Middle frontal gyrus (tissue), 1 donor: ENCODE data around the gene ARHGAP12.
"Not testable (repeated sequence)": the region's sequence is repeated elsewhere in the genome, so short reads cannot be mapped to it uniquely, and the experiment has no call there.

ENCODE experiments used
- DNase-seq: peaks from one replicate; pipeline ENCODE4 v3.0.0-alpha.2; 2015; ENCODE audit warnings: low spot score; ENCODE audit errors: extremely low spot score

Gene ARHGAP12, protein sequence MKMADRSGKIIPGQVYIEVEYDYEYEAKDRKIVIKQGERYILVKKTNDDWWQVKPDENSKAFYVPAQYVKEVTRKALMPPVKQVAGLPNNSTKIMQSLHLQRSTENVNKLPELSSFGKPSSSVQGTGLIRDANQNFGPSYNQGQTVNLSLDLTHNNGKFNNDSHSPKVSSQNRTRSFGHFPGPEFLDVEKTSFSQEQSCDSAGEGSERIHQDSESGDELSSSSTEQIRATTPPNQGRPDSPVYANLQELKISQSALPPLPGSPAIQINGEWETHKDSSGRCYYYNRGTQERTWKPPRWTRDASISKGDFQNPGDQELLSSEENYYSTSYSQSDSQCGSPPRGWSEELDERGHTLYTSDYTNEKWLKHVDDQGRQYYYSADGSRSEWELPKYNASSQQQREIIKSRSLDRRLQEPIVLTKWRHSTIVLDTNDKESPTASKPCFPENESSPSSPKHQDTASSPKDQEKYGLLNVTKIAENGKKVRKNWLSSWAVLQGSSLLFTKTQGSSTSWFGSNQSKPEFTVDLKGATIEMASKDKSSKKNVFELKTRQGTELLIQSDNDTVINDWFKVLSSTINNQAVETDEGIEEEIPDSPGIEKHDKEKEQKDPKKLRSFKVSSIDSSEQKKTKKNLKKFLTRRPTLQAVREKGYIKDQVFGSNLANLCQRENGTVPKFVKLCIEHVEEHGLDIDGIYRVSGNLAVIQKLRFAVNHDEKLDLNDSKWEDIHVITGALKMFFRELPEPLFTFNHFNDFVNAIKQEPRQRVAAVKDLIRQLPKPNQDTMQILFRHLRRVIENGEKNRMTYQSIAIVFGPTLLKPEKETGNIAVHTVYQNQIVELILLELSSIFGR

DNA sequence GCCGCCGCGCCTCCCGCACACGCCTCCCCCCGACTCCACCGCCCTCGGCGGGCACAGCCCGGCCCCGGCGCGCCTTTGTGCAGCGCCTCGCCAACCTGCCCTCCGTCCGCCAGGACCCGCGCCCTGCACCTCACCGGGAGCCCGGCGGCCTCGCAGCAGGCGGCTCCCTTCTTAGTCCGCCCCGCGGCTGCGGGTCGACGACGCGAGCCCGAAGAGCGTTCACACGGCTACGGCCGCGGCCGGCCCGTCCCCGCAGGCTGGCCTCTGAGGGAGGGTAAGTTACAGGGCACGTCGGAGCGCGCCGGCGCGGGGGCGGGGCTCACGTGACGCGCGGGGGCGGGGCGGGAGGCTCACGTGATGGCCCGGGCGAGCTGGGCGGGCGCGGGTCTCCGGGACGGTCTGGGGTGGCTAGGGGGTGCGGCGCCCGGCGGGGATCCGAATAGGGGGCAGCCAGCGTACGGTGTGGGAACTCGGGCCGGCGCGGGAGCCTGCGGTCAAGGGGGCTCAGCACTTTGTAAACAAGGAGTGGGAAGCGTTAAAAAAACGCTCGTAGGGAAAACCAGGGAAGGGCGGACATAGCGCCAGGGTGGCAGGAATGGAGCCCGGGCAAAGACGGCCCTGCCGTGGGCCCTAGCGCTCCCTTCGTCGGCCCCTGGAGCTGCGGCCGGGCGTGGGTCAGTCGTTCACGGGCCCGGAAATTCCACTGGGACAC lies at the start of gene ARHGAP12:
ARHGAP12 (minus strand) TSS at position 283 of the 712 bp plus-strand sequence. CDS start 19,976 bp downstream, outside the sequence.
- peak; percentile 36 for DNase-seq

DNA sequence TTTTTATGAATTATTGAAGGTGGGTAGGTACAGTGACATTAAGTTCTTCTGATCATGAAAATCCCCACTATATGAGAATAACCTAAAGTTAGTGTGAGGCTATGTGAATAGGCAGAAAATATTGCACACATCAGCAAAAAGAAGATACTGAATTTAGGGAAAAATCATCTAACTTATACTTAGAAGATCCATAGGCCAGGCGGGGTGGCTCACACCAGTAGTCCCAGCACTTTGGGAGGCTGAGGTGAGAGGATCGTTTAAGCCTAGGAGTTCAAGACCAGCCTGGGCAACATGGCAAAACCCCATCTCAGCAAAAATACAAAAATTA lies 49.5 kb upstream of the ARHGAP12 start:
- no peak for DNase-seq

DNA sequence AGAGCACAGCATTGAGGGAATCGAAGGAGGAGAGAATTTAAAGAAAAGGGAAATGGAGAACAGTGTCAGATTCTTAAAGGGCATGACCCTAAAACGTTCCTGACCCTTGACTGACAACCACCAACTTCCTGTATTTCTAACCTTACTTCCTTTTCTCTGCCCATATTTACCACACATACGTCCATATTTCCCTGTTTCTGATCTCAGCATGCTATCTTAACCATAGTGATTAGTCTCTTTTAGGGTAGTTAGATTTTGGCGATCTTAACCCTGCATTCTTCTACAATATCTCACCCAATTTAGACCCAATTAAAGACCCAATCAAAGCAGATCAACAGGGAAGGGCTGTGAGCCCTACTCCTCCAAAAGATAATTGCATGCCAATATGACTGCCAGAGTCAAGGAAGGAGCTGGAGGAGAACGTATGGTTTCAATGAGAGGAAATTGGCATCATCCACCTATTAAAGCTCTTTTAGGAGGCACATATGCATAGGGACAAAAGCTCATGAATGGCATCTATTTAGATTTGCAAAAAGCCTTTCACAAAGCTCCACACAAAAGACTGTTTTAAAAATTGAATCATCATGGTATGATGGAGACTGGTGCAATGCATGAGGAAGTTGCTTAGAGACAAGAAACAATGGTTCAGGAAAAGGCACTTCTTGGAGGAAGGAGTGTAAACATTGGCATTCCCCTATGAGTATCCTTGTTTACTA lies 49.0 kb upstream of the ARHGAP12 start:
- peak; percentile 7 for DNase-seq

DNA sequence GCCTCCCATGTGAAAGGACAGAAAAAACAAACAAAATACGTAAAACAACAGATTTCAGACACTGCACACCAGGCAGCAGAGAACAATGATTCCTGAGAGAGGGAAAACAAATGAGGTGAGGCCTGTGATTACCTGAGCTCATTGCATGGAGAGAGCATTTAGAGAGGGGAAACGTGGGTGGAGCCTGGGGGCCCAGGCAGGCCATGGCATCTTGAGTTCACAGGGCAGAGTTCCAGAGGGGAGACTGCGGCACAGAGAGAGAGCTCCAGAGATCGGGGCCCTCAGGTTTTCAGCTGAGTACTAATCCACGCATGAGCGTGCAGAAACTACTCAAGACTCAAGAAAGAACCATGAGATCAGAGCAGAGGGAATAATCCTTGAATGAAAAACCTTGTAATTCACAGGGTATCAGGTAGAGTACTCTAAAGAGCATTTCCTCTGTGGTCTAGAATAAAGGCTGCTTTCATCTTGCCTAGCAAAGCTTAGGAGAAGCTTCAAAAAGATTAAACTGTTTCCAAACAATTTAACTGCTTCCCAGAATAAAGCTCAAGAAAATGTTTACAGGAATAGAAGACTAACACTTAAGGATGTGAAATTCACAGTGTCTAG lies 46.6 kb upstream of the ARHGAP12 start:
- DNase-seq: no peak

DNA sequence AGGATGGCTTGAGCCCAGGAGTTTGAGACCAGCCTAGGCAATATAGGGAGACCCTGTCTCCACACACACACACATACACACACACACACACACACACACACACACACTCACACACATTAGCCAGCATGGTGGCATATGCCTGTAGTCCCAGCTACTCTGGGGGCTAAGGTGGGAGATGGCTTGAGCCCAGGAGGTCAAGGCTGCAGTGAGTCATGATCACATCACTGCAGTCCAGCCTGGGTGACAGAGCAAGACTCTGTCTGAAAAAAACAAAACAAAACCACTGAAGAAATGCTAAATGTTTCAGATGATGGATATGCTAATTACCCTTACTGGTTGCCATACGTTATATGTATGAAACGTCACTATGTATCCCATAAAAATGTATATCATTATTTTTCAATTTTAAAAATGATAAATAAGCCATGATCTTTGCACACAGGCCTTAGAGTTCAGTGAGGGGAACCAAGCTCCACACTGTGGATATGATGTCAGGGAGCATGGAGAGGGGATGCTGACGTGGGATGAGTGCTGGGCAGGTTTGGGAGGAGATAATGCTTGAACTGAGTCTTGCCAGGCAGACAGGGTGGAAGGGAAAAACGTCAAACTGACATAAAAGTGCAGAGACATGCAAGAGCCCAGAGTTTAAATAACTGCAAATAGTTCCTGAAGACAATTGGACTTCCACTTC lies 45.9 kb upstream of the ARHGAP12 start:
- DNase-seq: no peak

DNA sequence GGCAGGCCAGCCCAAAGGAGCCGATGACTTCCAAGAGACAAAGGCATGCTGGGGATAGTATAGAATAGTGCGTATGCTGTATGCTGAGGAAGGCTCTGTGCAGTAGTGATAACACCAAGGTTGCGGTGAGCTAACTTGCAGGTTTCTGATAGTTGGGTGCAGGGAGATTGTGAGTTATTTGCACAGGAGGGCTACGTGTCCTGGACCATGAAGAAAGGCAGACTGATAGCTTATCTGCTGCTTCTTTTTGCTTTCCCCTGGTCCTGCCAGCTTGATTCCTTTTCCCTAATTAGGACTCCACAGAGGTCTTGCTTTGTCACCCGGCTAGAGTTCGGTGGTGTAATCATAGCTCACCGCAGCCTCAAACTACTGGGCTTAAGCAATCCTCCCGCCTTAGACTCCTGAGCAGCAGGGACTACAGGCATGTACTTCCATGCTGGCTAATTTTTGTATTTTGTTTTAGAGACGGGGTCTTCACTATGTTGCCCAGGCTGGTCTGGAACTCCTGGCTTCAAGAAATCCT lies 43.9 kb upstream of the ARHGAP12 start:
- DNase-seq: no peak

DNA sequence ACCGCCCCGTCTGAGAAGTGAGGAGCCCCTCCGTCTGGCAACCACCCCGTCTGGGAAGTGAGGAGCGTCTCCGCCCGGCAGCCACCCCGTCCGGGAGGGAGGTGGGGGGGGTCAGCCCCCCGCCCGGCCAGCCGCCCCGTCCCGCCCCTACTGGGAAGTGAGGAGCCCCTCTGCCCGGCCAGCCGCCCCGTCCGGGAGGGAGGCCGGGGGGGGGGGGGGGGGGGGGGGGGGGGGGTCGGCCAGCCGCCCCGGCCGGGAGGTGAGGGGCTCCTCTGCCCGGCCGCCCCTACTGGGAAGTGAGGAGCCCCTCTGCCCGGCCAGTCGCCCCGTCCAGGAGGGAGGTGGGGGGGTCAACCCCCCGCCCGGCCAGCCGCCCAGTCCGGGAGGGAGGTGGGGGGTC lies 41.2 kb upstream of the ARHGAP12 start:
- DNase-seq: not testable (repeated sequence)

DNA sequence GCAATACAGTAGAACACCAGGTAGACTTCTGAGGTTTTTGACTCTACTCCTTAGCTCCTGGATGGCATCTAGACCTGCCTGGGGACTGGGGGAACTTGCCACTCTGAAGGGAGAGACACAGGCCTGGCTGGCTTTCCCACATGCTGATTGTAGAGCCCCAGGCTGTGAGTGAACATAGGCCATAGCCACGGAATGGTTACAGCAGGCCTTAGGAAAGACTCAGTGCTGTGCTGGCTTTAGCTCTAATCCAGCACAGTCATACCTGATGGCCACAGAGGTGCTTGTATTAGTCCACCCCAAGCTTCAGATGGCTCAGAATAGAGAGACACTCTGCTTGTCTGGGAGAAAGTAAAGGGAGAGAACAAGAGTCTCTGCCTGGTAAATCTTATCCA lies 35.0 kb upstream of the ARHGAP12 start:
- no peak for DNase-seq

DNA sequence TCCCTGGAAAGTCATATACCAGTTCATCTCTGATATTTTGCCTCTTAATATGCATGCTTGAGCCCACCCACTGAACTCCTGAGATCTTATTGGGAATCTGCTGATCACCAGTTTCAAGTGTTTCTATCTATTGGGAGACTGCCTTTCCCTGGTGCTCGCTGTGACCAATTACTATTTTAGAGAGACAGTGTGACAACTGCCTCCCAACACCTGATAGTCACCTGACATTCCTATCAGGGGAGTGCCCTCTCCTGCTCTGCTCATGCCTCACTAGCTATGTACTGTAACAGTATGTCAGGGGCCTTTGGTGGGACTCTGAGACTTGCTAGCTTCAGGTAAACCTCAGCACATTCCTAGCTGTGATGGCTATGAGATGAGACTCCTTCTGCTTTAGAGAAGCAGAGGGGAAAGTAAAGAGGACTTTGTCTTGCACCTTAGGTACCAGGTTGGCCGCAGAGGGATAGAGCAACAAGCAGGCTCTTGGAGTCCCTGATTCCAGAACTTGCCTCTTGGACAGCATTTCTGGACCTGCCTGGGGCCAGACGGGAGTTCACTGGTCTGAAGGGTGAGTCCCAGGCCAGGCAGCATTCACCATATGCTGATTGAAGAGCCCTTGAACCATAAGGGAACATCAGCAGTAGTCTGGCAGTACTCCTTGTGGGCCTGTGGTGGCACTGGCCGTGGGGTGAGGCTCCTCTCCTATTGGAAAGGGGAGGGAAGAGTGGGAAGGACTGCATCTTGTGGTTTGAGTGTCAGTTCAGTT lies 34.4 kb upstream of the ARHGAP12 start:
- no peak for DNase-seq

DNA sequence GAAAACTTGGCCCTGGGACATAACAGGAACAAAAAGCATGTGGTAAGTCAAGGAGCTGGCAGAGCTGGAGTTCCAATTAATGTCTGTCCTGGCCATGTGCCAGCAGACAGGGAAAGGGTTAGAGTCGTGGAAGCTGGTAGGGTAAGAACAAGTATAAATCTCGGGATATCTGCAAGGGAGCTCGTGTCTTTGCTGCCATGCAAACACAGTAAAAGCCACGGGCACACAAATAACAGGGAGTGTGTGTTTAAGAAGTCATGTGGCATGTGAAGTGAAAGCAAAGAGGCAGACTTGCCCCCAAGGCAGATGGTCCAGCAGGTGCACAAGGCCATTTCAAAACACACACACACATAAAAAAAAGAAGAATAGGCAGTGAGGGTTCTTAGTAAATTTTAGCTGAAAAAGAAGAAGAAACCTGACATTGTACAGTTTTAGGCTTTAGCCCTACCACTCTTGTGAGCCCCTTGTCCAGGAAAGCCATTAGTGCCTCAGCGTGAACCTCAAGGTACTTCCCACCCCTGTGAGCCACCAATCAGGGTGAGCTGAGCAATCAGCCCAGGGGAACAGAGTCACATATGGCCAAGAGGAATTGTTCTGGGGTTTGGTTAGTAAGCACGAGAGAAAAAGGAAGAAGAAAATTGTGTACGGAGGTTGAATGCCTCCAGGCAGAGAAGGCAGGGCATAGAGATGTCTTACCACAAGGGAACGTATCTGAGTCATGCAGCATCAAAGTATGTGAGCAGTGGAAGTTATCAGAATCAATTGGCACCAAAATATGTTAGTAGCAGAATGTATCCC lies 32.8 kb upstream of the ARHGAP12 start:
- no peak for DNase-seq

DNA sequence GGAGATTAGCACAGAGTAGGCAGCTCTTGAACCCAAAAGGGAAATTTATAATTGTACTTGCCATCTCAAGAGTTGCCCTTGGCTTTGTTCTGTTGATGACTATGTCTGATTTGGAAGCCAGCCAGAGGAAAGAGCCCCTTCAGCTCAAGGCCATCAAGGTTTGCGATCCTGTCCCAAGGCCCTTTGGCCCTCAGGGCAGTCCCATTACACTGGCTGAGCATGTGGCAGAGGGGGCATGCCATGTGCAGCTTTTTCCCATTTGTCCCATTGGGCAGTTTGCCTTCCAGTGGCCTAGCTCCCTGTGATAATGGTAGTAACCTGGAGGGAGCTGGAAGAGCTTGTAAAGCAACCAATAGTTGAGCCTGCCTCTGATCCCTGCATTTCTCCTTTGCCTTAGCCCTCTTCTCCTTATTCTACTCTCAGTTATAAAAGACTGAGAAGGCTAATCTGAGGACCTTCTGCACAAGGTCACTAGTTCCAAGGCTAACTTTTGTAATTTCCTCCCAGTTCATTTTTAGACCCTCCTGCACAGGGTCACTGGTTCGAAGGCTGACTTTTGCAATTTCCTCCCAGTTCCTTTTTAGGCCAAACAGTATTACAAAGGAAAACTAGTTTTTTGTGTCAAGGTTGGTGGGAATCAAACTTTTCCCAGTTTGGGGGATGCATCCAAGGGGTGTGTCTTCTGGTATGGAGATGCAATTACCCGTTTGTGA lies 31.0 kb upstream of the ARHGAP12 start:
- DNase-seq: no peak

DNA sequence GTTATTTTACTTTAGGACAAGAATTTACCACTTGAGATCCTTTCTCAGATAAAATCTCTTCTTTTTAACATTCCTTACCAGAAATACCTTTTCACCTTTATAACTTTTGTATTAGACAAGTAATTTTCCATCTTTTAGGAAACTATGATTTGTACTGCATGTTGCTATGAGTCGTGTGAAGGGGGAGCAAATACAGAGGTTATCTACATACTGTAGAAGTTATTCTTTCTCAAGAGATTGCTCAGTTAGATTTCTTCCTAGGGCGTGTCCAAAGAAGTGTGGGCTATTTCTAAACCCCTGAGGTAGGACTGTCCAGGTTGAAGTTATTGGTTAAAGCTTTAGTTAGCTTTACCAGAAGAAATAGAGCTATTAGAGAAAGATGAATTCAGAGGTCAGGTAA lies 30.2 kb upstream of the ARHGAP12 start:
- DNase-seq: no peak

DNA sequence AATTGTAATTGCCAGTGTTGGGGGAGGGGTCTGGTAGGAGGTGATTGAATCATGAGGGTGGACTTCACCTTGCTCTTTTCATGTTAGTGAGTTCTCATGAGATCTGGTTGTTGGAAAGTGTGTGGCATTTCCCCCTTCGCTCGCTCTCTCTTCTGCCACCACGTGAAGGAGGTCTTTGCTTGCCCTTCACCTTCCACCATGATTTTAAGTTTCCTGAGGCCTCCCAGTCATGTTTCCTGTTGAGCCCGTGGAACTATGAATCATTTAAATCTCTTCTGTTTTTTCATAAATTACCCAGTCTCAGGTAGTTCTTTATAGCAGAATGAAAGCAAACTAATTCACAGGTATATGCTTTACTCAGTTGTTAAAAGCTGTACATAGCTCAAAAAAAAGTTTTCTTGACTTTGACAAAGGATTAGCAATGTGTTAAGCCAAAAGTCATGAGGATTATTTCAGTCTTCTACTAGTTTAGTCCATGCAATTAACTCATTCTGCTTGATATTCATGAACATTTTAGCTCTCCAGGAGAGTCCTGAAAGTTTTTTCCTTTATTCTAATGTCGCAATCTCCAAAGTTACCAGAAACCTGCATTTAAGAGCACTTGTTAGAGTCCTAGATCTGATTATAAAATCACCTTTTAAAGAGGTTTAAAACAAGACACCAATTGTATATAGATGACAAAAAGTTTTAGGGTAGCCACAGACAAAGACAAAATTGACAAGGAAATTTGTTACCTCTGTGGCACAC lies 27.7 kb upstream of the ARHGAP12 start:
- no peak for DNase-seq

DNA sequence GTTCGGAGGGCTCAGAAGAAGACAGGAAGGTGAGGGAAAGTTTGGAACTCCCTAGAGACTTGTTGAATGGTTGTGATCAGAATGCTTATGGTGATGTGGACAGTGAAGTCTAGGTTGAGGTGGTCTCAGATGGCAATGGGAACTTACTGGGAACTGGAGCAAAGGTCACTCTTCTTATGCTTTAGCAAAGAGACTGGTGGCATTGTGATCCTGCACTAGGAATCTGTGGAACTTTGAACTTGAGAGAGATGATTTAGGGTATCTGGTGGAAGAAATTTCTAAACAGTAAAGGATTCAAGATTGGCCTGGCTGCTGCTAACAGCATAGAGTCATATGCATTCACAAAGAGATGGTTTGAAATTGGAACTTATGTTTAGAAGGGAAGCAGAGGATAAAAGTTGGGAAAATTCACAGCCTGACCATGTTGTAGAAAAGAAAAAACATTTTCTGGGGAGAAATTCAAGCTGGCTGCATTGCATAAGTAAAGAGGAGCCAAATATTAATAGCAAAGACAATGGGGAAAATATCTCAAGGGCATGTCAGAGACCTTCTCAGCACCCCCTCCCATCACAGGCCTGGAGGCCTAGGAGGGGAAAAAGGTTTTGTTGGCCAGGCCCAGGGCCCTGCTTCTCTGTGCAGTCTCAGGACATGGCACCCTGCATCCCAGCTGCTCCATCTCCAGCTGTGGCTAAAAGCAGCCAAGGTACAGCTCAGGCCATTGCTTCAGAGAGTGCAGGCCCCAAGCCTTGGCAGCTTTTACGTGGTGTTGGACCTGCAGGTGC lies 26.0 kb upstream of the ARHGAP12 start:
- DNase-seq: no peak

DNA sequence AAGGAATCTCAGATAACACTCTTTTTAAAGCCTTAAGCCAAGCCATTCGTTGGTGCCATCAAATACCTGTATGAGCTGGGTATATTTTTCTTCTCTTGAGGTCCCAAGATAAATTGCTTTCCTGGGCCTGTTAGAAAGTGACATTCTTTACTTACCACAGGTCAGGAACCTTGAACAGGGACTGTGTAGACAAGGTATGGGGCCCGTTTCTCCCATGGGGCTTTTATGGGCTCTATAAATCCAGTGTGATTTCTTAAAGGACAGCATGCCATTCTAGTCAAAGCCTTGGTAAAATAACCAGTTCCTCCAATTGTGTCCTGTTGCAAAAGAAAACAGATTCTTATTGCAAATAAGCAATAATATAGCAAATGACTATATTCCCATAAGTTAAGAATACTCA lies 24.8 kb upstream of the ARHGAP12 start:
- DNase-seq: no peak

DNA sequence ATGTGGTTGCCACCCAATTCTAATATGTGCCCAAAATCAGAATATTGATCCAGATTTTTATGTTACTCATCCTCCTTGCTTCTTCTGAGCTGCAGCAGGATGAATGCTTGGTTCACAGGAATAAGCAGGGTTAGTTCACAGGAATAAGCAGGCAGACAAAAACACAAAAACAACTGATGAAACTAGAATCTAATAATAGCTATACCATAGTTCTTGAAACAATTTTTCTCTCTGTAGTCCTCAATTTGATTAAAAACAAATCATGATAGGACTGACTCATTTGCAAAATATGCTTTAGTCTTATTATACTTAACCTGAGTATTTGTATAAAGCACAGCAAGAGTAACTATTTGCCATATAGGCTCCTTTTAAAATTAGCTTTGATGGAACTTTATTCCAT lies 24.4 kb upstream of the ARHGAP12 start:
- no peak for DNase-seq
